Dedifferentiated amniotic fluid mesenchymal stem cell (primary cell): ENCODE data around the gene TMEM26.
"Not testable (repeated sequence)": the region's sequence is repeated elsewhere in the genome, so short reads cannot be mapped to it uniquely, and the experiment has no call there.

Experiments
- DNase-seq: peaks from one replicate; pipeline ENCODE4 v3.0.0-alpha.2; 2016; ENCODE audit errors: extremely low spot score

The TMEM26 gene

GRCh38 chr10:61400524-61400923 lies 52.7 kb downstream of the TMEM26 start:
- DNase-seq: no peak

- DNase-seq: peak; percentile 32
Observed at GRCh38 chr10:61399406-61399805, 53.8 kb downstream of the TMEM26 start.

- no peak for DNase-seq
Observed at GRCh38 chr10:61398366-61399129, 54.6 kb downstream of the TMEM26 start.

GRCh38 chr10:61397175-61397986 lies 55.8 kb downstream of the TMEM26 start:
- DNase-seq: no peak

GRCh38 chr10:61391281-61391680 lies 61.9 kb downstream of the TMEM26 start:
- DNase-seq: no peak

- DNase-seq: no peak
Observed at GRCh38 chr10:61390851-61391250, 62.3 kb downstream of the TMEM26 start.

GRCh38 chr10:61389887-61390286 lies 63.3 kb downstream of the TMEM26 start:
- DNase-seq: no peak

- not testable (repeated sequence) for DNase-seq
Observed at GRCh38 chr10:61388986-61389385, 64.2 kb downstream of the TMEM26 start.

GRCh38 chr10:61385231-61386001 lies 67.8 kb downstream of the TMEM26 start:
- no peak for DNase-seq

GRCh38 chr10:61381153-61381552 lies 72.0 kb downstream of the TMEM26 start:
- not testable (repeated sequence) for DNase-seq

- DNase-seq: no peak
Observed at GRCh38 chr10:61378865-61379264, 74.3 kb downstream of the TMEM26 start.

GRCh38 chr10:61376908-61377368 lies 76.2 kb downstream of the TMEM26 start:
- DNase-seq: no peak

- DNase-seq: no peak
Observed at GRCh38 chr10:61376377-61376776, 76.8 kb downstream of the TMEM26 start.

GRCh38 chr10:61366365-61366764 lies 86.8 kb downstream of the TMEM26 start:
- no peak for DNase-seq

GRCh38 chr10:61364619-61365018 lies 88.6 kb downstream of the TMEM26 start:
- DNase-seq: no peak

GRCh38 chr10:61363006-61363405 lies 90.2 kb downstream of the TMEM26 start:
- DNase-seq: no peak

- DNase-seq: no peak
Observed at GRCh38 chr10:61359452-61359851, 93.7 kb downstream of the TMEM26 start.

- DNase-seq: no peak
Observed at GRCh38 chr10:61357687-61358086, 95.5 kb downstream of the TMEM26 start.
